Activated CD8-positive, alpha-beta memory T cell treated with anti-CD3 and anti-CD28 coated beads for 24 hours (primary cell): ENCODE measurements around the gene ZFP3.
"Not testable (repeated sequence)": the region's sequence is repeated elsewhere in the genome, so short reads cannot be mapped to it uniquely, and the experiment has no call there.

Source experiments
- DNase-seq: peaks from one replicate; pipeline ENCODE4 v3.0.0-alpha.2; 2020

Gene ZFP3

DNA sequence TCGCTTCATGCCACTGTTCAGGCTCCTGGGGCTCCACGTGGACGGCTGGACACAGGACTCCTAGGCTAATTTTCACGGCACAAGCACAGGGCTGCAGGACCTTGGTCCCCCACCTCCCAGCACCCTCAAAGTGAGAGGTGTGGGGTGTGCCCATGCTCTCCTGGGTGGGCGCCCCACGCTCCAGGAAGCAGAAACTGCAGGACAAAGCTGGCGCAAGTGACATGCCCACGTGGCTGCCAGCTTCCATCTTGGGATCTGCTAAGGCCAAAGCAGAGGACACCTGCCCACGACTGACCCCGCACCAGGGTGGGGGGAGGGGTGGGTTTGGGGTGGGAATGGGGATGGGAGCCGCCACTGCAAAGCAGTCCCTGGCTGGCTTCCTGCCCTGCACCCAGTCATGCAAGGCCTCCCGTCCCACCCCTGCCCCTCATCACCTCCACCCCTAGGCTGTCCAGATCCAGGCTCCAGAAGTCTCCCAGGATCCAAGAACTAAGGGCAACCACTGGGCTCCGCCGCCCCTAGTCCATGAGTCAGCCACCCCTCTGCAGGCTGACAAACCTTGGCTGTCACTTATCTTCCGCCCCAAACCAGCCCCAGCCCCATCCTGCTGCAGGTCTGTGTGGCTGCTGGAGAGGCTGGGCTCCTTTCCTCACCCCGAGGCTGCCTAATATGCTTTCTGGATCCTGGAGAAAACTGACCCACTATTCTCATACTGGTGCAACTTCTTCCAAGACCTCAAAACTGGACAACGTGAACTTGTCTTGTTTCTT is 48.6 kb downstream of the ZFP3 start:
- DNase-seq = peak; percentile 24

GRCh38 chr17:5127910-5128309 is 49.6 kb downstream of the ZFP3 start:
- DNase-seq = peak; percentile 11

DNA sequence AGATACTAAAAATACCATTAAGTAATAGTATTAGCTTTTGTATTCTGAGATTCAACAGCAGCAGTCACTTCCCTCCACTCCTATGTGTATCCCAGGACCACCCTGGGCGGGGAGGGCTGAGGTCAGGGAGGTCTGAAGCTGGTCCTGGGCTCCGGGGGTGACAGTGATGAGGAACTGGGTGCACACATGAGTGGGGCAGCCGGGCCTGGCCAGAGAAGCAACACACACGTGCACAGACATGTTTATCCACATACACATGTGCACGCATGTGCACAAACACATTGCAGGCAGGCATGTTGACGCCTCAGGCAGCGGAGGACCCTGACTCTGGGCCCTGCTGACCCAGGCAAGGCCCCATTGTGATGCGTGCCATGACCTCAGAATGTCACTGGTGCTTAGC is 50.1 kb downstream of the ZFP3 start:
- DNase-seq = peak; percentile 33

- peak; percentile 49 for DNase-seq
Measured at GRCh38 chr17:5128905-5129535, 50.8 kb downstream of the ZFP3 start.

DNA sequence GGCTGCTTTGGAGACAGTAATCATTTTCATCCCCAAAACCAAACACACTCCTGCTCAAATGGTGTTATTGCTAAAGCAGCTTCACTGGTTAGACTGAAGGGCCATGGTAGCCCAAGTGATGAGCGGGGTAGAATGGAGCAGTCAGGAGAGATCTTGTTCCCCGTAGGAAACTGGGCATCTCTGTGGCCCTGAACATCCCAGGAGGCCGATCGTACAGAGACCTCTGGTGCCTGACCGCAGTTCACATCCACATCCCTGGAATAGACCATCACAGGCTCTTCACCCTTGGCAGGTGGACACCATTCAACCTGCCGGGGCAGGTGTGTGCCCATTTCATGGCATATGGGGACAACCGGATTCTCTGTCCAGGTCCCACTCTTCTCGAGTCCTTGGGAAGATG is 51.5 kb downstream of the ZFP3 start:
- peak; percentile 47 for DNase-seq

GRCh38 chr17:5130261-5130660 is 52.0 kb downstream of the ZFP3 start:
- DNase-seq = not testable (repeated sequence)

DNA sequence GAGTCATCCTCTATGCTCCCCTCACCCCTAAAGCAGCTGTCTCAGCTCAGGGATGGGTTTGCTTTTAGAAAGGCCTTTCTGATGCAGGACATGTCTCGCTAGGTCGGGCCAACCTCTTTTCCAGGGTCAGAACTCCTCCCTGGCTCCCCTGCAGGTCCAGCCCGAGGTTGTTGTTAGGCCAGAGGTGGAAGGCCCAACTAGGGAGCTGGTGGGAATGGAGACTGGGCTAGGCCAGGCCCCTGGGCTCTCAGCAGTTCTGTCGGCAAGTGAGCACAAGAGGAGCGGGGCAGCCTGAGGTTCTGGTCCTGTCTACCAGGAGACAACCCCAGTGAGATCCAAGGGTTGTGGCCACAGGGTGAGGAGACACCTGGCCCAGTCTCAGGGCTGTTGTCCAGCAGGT is 52.4 kb downstream of the ZFP3 start:
- DNase-seq = peak; percentile 43

GRCh38 chr17:5131146-5131715 is 53.0 kb downstream of the ZFP3 start:
- peak; percentile 17 for DNase-seq

DNA sequence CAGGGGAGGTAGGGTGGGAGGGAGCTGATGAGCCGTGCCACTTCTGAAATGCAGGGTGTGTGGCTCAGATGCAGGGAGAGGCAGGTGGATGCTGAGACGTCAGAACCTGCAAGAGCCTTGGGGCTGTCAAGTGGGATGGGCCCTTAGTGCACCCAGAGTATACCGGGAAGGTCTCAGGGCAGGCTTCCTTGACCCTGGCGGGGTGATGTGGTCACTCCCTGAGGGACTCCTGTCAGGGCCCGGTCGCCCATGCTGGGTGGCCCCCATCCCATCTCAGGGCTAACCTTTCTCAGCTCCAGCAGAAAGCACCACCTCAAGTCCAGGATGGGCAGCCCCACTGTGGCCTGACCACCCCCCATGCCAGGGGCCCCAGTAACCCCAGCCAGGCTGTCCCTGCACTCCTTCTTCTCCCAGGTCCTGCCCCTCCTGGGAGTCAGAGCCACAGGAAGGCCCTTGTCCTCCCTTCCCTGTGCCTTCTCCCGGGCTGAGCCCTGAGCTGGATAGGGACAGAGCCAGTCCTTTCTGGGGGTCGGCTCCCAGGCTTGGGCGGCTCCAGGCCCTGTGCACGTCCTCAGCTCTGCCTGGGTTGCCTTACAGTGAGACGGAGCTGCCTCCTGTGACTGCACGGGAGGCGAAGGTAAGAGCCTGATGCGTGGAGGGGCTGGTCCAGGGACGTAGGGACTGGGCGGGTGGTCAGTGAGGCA is 53.7 kb downstream of the ZFP3 start:
- DNase-seq = peak; percentile 41

- DNase-seq = peak; percentile 21
Measured at GRCh38 chr17:5132503-5133225, 54.4 kb downstream of the ZFP3 start.

DNA sequence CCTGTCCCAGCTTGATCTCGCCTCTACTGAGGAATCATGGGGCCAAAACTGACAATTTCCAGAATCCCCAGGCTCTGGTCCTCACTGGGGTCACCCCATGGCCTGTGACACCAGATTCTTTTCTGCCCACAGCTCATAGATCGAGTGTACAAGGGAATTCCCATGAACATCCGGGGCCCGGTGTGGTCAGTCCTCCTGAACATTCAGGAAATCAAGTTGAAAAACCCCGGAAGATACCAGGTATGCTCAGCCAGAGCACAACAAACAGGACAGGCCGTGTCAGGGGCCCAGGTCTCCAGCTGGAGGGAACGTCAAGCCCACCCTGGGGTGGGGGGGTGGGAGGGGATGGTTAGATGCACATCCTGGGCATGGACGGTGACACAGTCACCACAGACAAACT is 55.0 kb downstream of the ZFP3 start:
- DNase-seq = peak; percentile 19

DNA sequence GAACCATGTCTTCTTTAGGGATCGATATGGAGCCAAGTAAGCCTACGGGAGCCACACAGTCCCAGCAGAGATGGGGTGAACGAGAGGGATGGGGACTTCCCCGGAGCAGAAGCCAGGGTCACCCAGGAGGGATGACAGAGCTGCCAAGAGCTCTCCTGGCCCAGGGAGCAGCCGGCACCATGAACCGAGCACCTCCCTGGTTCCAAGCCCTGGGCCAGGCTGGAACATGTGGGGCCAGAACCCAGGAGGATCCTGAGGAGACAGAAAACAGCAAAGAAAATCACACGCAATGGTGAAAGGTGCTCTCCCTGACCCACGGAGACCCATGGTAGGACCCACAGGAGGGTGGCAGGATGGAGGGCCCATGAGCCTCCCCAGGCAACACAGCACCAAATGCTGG is 55.7 kb downstream of the ZFP3 start:
- DNase-seq = peak; percentile 41

- DNase-seq = peak; percentile 4
Measured at GRCh38 chr17:5134571-5134970, 56.3 kb downstream of the ZFP3 start.

GRCh38 chr17:5135131-5135712 is 57.0 kb downstream of the ZFP3 start:
- DNase-seq = peak; percentile 41

DNA sequence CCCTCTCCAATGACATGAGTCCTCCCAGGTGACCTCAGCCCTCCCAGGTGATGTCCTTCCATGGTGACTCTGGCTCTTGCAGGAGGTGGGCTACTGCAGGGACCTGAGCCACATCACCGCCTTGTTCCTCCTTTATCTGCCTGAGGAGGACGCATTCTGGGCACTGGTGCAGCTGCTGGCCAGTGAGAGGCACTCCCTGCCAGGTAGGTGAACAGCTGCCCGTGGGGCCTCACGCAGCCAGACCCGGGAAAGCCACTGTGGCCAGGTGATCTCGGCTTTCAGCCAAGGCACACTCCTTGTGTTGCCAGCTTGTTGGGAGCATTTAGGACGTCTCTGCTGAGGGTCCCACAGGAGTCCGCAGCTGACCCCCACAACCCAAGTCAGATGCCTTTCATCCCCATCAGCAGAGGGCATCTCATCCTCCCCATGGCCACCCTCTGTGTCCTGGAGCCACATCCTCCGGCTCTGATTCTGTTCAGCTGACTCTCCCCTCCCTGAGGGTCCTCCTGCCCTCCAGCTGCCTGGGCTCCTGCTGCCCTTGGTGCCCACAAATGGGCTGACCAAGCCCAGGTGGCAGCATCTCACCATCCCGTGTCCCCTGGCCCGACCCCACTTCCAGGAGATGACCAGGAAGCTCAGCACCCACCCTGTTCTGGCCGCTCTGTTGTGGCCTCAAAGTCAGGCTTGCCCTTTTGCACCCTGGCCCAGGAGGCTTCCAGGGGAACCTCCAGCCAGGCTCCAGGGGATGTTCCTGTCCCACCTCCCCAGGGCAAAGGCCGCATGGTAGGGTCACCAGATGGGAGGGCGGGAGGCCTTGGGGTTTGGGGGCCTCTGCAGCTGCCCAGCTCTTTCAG is 57.7 kb downstream of the ZFP3 start:
- DNase-seq = no peak

DNA sequence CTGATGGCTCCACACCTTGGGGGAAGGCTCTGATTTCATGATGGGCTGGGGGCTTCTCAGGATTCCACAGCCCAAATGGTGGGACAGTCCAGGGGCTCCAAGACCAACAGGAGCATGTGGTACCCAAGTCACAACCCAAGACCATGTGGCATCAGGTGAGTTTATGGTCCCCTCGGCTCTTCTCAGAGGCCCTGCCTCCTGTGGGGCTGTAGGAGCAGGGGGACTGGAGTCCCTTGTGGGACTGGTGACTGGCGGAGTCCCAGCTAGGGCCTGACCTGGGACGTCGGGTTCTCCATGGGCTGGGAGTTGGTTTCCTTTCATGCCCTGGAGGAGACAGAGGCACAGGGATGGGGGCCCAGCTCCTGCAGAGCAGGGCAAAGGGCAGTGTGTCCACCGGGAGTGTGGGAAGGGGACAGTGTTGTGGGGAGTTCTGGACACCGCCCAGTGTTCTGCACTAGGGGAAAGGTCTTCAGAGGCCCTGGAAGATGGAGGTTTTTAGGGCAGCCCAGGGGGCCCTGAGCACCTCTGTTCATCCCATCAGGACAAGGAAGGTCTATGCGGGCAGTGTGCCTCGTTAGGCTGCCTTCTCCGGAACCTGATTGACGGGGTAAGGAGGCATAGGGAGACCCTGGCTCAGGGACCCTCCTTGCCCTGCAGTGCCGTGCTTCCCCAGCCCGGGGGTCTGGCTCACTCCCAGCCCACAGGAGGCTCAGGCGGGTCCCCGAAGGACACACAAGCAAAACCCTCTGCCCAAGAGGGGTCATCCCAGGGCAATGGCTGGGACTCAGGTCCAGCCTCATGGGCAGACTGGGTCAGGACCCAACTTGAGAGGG is 58.5 kb downstream of the ZFP3 start:
- peak; percentile 38 for DNase-seq

DNA sequence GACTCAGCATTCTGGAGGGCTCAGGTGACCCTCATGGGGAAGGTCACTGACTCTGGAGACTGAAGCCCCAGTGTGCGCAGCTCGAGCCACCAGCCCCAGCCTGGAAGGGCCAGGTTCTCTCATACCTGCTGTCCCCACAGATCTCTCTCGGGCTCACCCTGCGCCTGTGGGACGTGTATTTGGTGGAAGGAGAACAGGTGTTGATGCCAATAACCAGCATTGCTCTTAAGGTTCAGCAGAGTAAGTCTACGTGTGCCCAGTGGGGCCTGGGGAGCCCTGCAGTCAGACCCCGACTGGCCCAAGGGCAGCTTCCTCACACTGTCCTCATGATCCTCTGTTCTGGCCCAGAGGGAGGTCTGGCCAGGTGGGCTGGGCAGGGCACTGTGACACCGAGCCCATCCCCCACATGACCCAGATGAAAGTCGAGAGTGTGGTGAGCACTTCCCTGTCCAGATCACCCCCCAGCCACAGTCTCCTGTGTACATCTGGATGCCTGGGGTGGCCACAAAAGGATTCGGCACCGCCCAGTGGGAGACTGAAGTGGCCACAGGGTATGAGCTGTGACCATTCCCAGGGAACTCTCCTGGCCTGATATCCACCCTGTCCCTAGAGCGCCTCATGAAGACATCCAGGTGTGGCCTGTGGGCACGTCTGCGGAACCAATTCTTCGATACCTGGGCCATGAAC is 59.4 kb downstream of the ZFP3 start:
- peak; percentile 50 for DNase-seq

DNA sequence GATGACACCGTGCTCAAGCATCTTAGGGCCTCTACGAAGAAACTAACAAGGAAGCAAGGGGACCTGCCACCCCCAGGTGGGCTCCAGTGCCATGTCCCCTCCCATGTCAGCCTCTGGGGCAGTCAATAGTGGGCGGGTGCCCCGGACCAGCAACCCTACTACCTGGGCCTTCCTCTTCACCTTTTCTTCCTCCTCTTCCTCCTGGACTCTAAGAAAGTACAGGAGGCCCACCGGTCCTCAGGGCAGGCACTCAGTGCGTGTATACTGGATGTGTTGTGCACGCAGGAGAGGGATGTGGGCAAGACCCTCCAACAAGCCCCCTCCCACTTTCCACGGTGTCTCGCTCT is 59.9 kb downstream of the ZFP3 start:
- peak; percentile 44 for DNase-seq

DNA sequence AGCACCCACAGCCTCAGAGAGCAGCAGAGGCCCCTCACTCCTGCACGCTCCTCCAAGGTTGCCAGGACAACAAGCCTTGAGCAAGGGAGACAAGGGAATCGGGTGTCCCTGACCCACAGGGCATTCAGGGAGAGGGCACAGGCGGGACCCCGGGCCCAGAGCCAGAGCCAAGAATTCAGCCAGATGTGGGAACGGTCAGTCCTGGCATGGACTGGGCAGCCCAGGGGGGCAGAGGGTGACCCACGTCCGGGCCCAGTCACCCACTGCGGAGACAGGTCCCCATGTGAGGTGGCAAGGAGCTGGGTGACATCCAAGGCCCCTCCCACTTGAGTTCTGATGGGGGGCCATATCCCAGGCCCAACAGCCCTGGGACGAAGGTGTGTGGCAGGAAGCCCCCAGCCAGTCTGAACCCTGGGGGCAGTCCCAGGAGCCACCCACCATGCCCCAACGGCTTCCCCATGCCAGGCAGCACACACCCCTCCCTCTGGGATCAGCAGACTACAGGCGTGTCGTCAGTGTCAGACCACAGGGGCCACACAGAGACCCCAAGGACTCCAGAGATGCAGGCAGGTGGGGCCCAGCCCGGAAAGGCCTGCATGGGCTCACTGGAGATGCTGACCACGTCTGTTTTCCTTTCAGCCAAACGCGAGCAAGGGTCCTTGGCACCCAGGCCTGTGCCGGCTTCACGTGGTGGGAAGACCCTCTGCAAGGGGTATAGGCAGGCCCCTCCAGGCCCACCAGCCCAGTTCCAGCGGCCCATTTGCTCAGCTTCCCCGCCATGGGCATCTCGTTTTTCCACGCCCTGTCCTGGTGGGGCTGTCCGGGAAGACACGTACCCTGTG is 60.6 kb downstream of the ZFP3 start:
- DNase-seq = peak; percentile 46
